Measurements from ENCODE around the gene LRRC9. TPM values are rescaled to one million over a fixed set of nuclear protein-coding genes. Genes with fewer than 3 reads are reported as not detected.

The LRRC9 gene
- total and polyA plus RNA-seq, 10 of the 15 experiments (the other 5 are each of a cell fraction or from before 2014, with no cell fraction given) = not detected

- ChIA-PET SMC1A (ENCODE audit: uncharacterized antibody, unreplicated experiment) (interaction anchor here (1.2 kb wide), 1 partner anchor 38 kb away, joined by 3 read pairs; no protein-coding TSS in a partner anchor), CTCF (interaction anchor here (1.8 kb wide), 1 partner anchor 38 kb away, joined by 4 read pairs; no protein-coding TSS in a partner anchor), RAD21 (ENCODE audit: unreplicated experiment) (interaction anchor here (1.6 kb wide), 1 partner anchor 181 kb away, joined by 3 read pairs; no protein-coding TSS in a partner anchor), POLR2A (no interaction called here)
- Histone ChIP-seq H3K9me3 (replicated peaks; ENCODE audit: control insufficient read depth, insufficient read depth, low read length) (no peaks in the 10 kb centered on the region), H3K79me2 (ENCODE audit: control insufficient read depth, insufficient read depth, low read length) (no peaks in the 10 kb centered on the region), H3K36me3 (ENCODE audit: control insufficient read depth in 2 of 2, insufficient read depth in 2 of 2, low read length in 1 of 2) (no peaks in the 10 kb centered on the region), H4K20me1 (ENCODE audit: control insufficient read depth, insufficient read depth) (no peaks in the 10 kb centered on the region), H3K27me3 (replicated peaks in 1 of 2; ENCODE audit: control insufficient read depth in 2 of 2, insufficient read depth in 2 of 2, low read length in 1 of 2) (no peaks in the 10 kb centered on the region), H3K4me3 (no peak overlapping the region), H3K4me2 (ENCODE audit: control insufficient read depth, insufficient read depth) (no peak overlapping the region), H3K9ac (ENCODE audit: control insufficient read depth, insufficient read depth, low read length) (no peak overlapping the region), H2AFZ (ENCODE audit: control insufficient read depth, low read depth, low read length) (no peak overlapping the region), H3K27ac (ENCODE audit: control insufficient read depth, insufficient read depth) (no peak overlapping the region), H3K4me1 (ENCODE audit: control insufficient read depth, insufficient read depth, low read length) (no peaks in the 10 kb centered on the region)
- TF ChIP-seq MEF2A (IDR thresholded peaks at IDR 0.05; ENCODE audit: insufficient read depth, low read depth, low read length) (no peak), PRDM15 (CRISPR knock-in tag; IDR thresholded peaks at IDR 0.05) (no peak), MAX (IDR thresholded peaks at IDR 0.05; ENCODE audit: low read depth, low read length) (no peak)
- DNase-seq (ENCODE audit: low read depth, low spot score) (no peak), FAIRE-seq (no peak), ATAC-seq (no peak)
- intact Hi-C loops (cut with micrococcal nuclease; ENCODE audit: unreplicated experiment) = no loop called here
- in situ Hi-C loops (cut with MboI) = no loop called here
- BruUV-seq (replicated peaks) = no TSS peak
- 48% methylated on average over 2 of the region's 2 CpGs for WGBS (ENCODE audit: insufficient coverage, insufficient replicate concordance, low lambda C conversion rate, missing lambda C conversion rate)
These were observed 83.0 kb downstream of the LRRC9 start for GRCh38 chr14:60002819-60003492.
